Keratinocyte (primary cell): ENCODE measurements around the gene ITPKC. TPM values are rescaled to one million over a fixed set of nuclear protein-coding genes. Genes with fewer than 3 reads are reported as not detected.

Experiments used
- DNase-seq: peaks from one replicate; pipeline ENCODE4 v3.0.0-alpha.2; 2011; ENCODE audit warnings: low read depth, missing footprints, low spot score
- FAIRE-seq: peaks from 2 replicates; lab custom pipeline; 2011; peaks lifted over from hg19 to GRCh38; lab: Jason Lieb, UNC
- H2AFZ ChIP-seq: 2 replicates; pipeline ENCODE4 v1.6.0; 2012; ENCODE audit warnings: low read length, control low read depth, inconsistent platforms; ENCODE audit not compliant: control insufficient read depth
- H3K27ac ChIP-seq: 2 replicates; pipeline ENCODE4 v1.5.1; 2011; ENCODE audit warnings: low read length; ENCODE audit not compliant: control insufficient read depth, insufficient read depth
- H3K27me3 ChIP-seq: 3 replicates; pipeline ENCODE4 v1.6.0; 2011; ENCODE audit warnings: low read length; ENCODE audit not compliant: control insufficient read depth, insufficient read depth; ENCODE audit errors: extremely low read depth
- H3K36me3 ChIP-seq, 2 experiments: 2 replicates in 1 of 2; 3 replicates in 1 of 2; pipeline ENCODE4 v1.5.1; 2011; ENCODE audit warnings: low read length in 2 of 2, mild to moderate bottlenecking in 1 of 2; ENCODE audit not compliant: control insufficient read depth in 2 of 2, insufficient read depth in 2 of 2; ENCODE audit errors: extremely low read depth in 1 of 2
- H3K4me1 ChIP-seq: 3 replicates; pipeline ENCODE4 v1.5.1; 2011; ENCODE audit warnings: low read length; ENCODE audit not compliant: control insufficient read depth, insufficient read depth; ENCODE audit errors: extremely low read depth
- H3K4me2 ChIP-seq: 3 replicates; pipeline ENCODE4 v1.6.0; 2011; ENCODE audit warnings: low read depth, low read length; ENCODE audit not compliant: control insufficient read depth, insufficient read depth; ENCODE audit errors: extremely low read depth
- H3K4me3 ChIP-seq, 3 experiments: fragments of 200-600 bp in 1 of 3; sonication (generic) in 1 of 3; 2 replicates in 2 of 3; 3 replicates in 1 of 3; pipeline ENCODE4 v1.5.1; 2011 to 2016; ENCODE audit warnings: low read length in 3 of 3, mild to moderate bottlenecking in 3 of 3, control low read depth in 2 of 3, inconsistent platforms in 1 of 3, low read depth in 1 of 3, mixed read lengths in 1 of 3, mixed run types in 1 of 3, moderate library complexity in 1 of 3; ENCODE audit not compliant: control insufficient read depth in 2 of 3, insufficient read depth in 2 of 3; ENCODE audit errors: extremely low read depth in 1 of 3
- H3K79me2 ChIP-seq: 2 replicates; pipeline ENCODE4 v1.6.0; 2012; ENCODE audit warnings: low read length; ENCODE audit not compliant: control insufficient read depth, insufficient read depth
- H3K9ac ChIP-seq: 3 replicates; pipeline ENCODE4 v1.6.0; 2011; ENCODE audit warnings: low read length; ENCODE audit not compliant: control insufficient read depth, insufficient read depth; ENCODE audit errors: extremely low read depth
- H3K9me1 ChIP-seq: 3 replicates; pipeline ENCODE4 v1.6.0; 2011; ENCODE audit warnings: low read length; ENCODE audit not compliant: control insufficient read depth, insufficient read depth; ENCODE audit errors: extremely low read depth
- H3K9me3 ChIP-seq: 2 replicates; pipeline ENCODE4 v1.5.1; 2012; ENCODE audit warnings: low read depth, low read length; ENCODE audit not compliant: control insufficient read depth
- H4K20me1 ChIP-seq: 3 replicates; pipeline ENCODE4 v1.6.0; 2011; ENCODE audit warnings: low read length; ENCODE audit not compliant: control insufficient read depth, insufficient read depth; ENCODE audit errors: extremely low read depth
- EZH2 ChIP-seq: IDR thresholded peaks from one replicate; pipeline ENCODE4 v1.6.1; 2012; ENCODE audit warnings: inconsistent platforms, mild to moderate bottlenecking, low read length, moderate library complexity
- dilution Hi-C: fragments of 300-500 bp; cut with MboI; formaldehyde crosslinking; loops from one replicate; pipeline ENCODE4 v1.7.0; 2020; ENCODE audit warnings: low sequenced_read_pairs; ENCODE audit not compliant: extremely low pct_ligation_motif_present
- polyA plus RNA-seq, 5 experiments: library from polyadenylated mRNA; depleted of rRNA in 3 of 5; stranded (reverse) in 3 of 5; stranded (forward) in 1 of 5; unstranded in 1 of 5; fragments of >200 nt; gene quantifications; 1 replicate in 1 of 5; 2 replicates in 3 of 5; 3 replicates in 1 of 5; pipeline versions ENCODE4 v1.2.1 to v1.2.3, GENCODE V29; 2011 to 2012; ENCODE audit warnings: missing spikeins in 2 of 5, low read depth in 1 of 5, low replicate concordance in 1 of 5
- TF ChIP-seq, protein P1 (sequence below), 3 experiments: IDR thresholded peaks in 1 of 3; conservative IDR thresholded peaks in 1 of 3; optimal IDR thresholded peaks in 1 of 3; 2 replicates in 2 of 3; 3 replicates in 1 of 3; pipeline versions ENCODE3 to v1.5.1; 2011; ENCODE audit warnings: low read length in 3 of 3, mild to moderate bottlenecking in 3 of 3, moderate library complexity in 2 of 3, control low read depth in 1 of 3, inconsistent platforms in 1 of 3; ENCODE audit not compliant: insufficient read depth in 2 of 3; ENCODE audit errors: extremely low read depth in 1 of 3

The ITPKC gene
- polyA plus RNA-seq, 1 donor (not counting 4 experiments of a cell fraction or from before 2014, with no cell fraction given) = 17.2 TPM

DNA sequence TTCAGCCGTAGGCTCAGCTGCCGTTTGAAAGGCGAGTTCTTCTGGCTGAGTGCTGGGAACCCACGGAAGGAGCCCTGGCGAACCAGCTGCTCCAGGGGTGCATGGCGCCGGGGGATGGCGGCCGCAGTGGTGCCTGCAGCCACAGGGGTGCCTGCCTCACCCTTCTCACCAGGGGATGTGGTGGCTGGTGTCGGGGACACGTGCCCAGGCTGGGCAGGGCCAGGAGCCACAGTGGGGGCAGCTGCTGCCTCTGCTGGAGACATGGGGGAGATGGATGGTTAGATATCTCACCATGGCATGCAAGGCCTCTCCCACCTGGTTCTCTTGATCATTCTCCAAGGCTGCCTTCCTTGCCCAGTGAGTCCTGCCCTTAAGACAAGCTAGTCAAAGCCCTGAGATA lies 43.5 kb upstream of the ITPKC start:
- H3K9me3 ChIP-seq = peaks cover 3% of the 10 kb centered on the region
- no peak overlapping the region for H3K4me2 ChIP-seq
- H3K9ac ChIP-seq = no peak overlapping the region
- H3K36me3 ChIP-seq = peaks cover 36 to 37% of the 10 kb centered on the region in 2 experiments
- DNase-seq (no peak), FAIRE-seq (no peak)
- H3K4me1 ChIP-seq = no peaks in the 10 kb centered on the region
- no peak for TF ChIP-seq EZH2
- TF ChIP-seq, protein P1, sequence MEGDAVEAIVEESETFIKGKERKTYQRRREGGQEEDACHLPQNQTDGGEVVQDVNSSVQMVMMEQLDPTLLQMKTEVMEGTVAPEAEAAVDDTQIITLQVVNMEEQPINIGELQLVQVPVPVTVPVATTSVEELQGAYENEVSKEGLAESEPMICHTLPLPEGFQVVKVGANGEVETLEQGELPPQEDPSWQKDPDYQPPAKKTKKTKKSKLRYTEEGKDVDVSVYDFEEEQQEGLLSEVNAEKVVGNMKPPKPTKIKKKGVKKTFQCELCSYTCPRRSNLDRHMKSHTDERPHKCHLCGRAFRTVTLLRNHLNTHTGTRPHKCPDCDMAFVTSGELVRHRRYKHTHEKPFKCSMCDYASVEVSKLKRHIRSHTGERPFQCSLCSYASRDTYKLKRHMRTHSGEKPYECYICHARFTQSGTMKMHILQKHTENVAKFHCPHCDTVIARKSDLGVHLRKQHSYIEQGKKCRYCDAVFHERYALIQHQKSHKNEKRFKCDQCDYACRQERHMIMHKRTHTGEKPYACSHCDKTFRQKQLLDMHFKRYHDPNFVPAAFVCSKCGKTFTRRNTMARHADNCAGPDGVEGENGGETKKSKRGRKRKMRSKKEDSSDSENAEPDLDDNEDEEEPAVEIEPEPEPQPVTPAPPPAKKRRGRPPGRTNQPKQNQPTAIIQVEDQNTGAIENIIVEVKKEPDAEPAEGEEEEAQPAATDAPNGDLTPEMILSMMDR (optimal IDR thresholded peaks at IDR 0.05 in 1 of 3, IDR thresholded peaks at IDR 0.05 in 1 of 3, conservative IDR thresholded peaks at IDR 0.05 in 1 of 3; ENCODE audit: extremely low read depth in 1 of 3, insufficient read depth in 2 of 3, low read length in 3 of 3) = no peak
- no peaks in the 10 kb centered on the region for H4K20me1 ChIP-seq
- no peaks in the 10 kb centered on the region for H3K9me1 ChIP-seq
- dilution Hi-C loops = no loop called here
- H2AFZ ChIP-seq = no peak overlapping the region
- no peaks in the 10 kb centered on the region for H3K79me2 ChIP-seq
- no peaks in the 10 kb centered on the region for H3K27me3 ChIP-seq
- H3K27ac ChIP-seq = no peak overlapping the region
- H3K4me3 ChIP-seq = no peak overlapping the region

DNA sequence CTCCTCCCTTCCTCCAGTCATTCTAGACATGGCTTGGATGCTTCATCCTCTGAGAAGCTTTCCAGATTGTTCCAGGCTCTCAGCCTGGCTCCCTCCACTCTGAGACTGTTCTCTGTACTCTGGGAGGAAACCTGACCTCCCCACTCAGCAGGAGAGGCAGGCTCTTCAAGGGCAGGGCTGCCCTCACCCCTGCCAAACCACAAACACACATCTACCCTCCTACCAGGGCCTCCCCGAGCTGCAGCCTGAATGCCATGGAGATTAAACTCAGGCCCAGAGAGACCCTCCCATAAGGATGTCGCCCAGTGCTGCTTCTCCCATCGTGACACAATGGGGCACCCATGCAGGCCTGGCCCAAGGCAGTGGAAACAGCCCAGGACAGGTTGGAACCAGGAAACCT lies 42.6 kb upstream of the ITPKC start:
- H3K4me3 ChIP-seq = no peak overlapping the region
- H3K27me3 ChIP-seq = no peaks in the 10 kb centered on the region
- no peak overlapping the region for H3K9ac ChIP-seq
- dilution Hi-C loops = no loop called here
- H2AFZ ChIP-seq = no peak overlapping the region
- no peak for FAIRE-seq
- H3K9me3 ChIP-seq = peaks cover 3% of the 10 kb centered on the region
- no peaks in the 10 kb centered on the region for H3K9me1 ChIP-seq
- no peak for DNase-seq
- H3K27ac ChIP-seq = no peak overlapping the region
- H4K20me1 ChIP-seq = no peaks in the 10 kb centered on the region
- TF ChIP-seq, protein P1 (optimal IDR thresholded peaks at IDR 0.05 in 1 of 3, IDR thresholded peaks at IDR 0.05 in 1 of 3, conservative IDR thresholded peaks at IDR 0.05 in 1 of 3; ENCODE audit: extremely low read depth in 1 of 3, insufficient read depth in 2 of 3, low read length in 3 of 3) = no peak
- TF ChIP-seq EZH2 = no peak
- no peak overlapping the region for H3K4me2 ChIP-seq
- H3K36me3 ChIP-seq = peaks cover 35 to 36% of the 10 kb centered on the region in 2 experiments
- H3K79me2 ChIP-seq = no peaks in the 10 kb centered on the region
- no peaks in the 10 kb centered on the region for H3K4me1 ChIP-seq
